Activated naive CD4-positive, alpha-beta T cell treated with anti-CD3 and anti-CD28 coated beads, Interleukin-2, amount 50 U/mL, for 24 hours (primary cell): ENCODE results near the gene TAF1D.
A peak's percentile ranks its signal among the peaks of the same experiment; 100 is the strongest.
"Not testable (repeated sequence)": the region's sequence is repeated elsewhere in the genome, so short reads cannot be mapped to it uniquely, and the experiment has no call there.

Experiments used
- H3K27ac Mint-ChIP-seq: one replicate; pipeline ENCODE4 v1.8.0; 2021; ENCODE audit warnings: mild to moderate bottlenecking, mixed read lengths
- H3K27me3 Mint-ChIP-seq: one replicate; pipeline ENCODE4 v1.8.0; 2021; ENCODE audit warnings: mixed read lengths
- H3K36me3 Mint-ChIP-seq: one replicate; pipeline ENCODE4 v1.8.0; 2021; ENCODE audit warnings: mixed read lengths
- H3K4me1 Mint-ChIP-seq: one replicate; pipeline ENCODE4 v1.8.0; 2021; ENCODE audit warnings: mixed read lengths
- H3K4me3 Mint-ChIP-seq: one replicate; pipeline ENCODE4 v1.8.0; 2021; ENCODE audit warnings: mild to moderate bottlenecking, mixed read lengths
- H3K9me3 Mint-ChIP-seq: one replicate; pipeline ENCODE4 v1.8.0; 2021; ENCODE audit warnings: mixed read lengths

TAF1D gene

GRCh38 chr11:93741094-93741881 is at the start of gene TAF1D, which contains the start of gene C11orf54:
Gene TAF1D, minus strand, starts transcription at chr11:93741495. Its CDS starts 2,191 bp downstream, at chr11:93739304.
Gene C11orf54, plus strand, starts transcription at chr11:93741672. Its CDS starts 5,722 bp downstream, at chr11:93747394.
- Mint-ChIP-seq H3K9me3 (no peaks in the 10 kb centered on the region), H3K4me1 (peaks cover 55% of the 10 kb centered on the region), H3K36me3 (peaks cover 46% of the 10 kb centered on the region), H3K27me3 (no peaks in the 10 kb centered on the region), H3K4me3 (peak within 1 kb of the TSS; percentile 99), H3K27ac (peak within 1 kb of the TSS; percentile 99)

GRCh38 chr11:93784935-93785360 is 43.7 kb upstream of the TAF1D start:
- Mint-ChIP-seq H3K9me3 (no peaks in the 10 kb centered on the region), H3K36me3 (peaks cover 8% of the 10 kb centered on the region), H3K27me3 (no peaks in the 10 kb centered on the region), H3K4me3 (peak overlapping the region; percentile 100), H3K27ac (peak overlapping the region; percentile 99), H3K4me1 (peaks cover 52% of the 10 kb centered on the region)

GRCh38 chr11:93784145-93784934 is 43.0 kb upstream of the TAF1D start, which contains the start of gene MED17:
Gene MED17, plus strand, starts transcription at chr11:93784282. Its CDS starts 232 bp downstream, at chr11:93784514.
- H3K27ac Mint-ChIP-seq = peak within 1 kb of the TSS; percentile 99
- H3K36me3 Mint-ChIP-seq = peaks cover 7% of the 10 kb centered on the region
- peaks cover 51% of the 10 kb centered on the region for H3K4me1 Mint-ChIP-seq
- peak within 1 kb of the TSS; percentile 100 for H3K4me3 Mint-ChIP-seq
- H3K9me3 Mint-ChIP-seq = no peaks in the 10 kb centered on the region
- no peaks in the 10 kb centered on the region for H3K27me3 Mint-ChIP-seq

DNA sequence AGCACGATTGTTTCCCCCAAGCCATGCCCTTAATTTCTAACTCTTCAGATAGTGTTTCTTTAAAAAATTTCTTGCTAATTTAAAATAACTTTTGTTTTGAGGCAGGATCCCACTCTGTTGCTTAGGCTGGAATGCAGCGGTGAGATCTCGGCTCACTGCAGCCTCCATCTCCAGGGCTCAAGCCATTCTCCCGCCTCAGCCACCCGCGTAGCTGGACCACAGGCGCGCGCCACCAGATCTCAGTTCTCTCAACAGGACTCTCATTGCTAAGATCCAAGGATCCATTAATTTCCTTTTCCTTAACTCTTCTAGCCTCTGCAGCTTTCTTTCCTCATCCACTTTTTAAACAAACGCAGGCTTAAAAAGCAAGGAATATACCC is 42.5 kb upstream of the TAF1D start:
- H3K27me3 Mint-ChIP-seq = no peaks in the 10 kb centered on the region
- H3K4me3 Mint-ChIP-seq = peak overlapping the region; percentile 100
- H3K27ac Mint-ChIP-seq = peak overlapping the region; percentile 99
- H3K9me3 Mint-ChIP-seq = no peaks in the 10 kb centered on the region
- H3K36me3 Mint-ChIP-seq = peaks cover 8% of the 10 kb centered on the region
- H3K4me1 Mint-ChIP-seq = peaks cover 50% of the 10 kb centered on the region

GRCh38 chr11:93783362-93783761 is 42.1 kb upstream of the TAF1D start:
- Mint-ChIP-seq H3K36me3 (peaks cover 10% of the 10 kb centered on the region), H3K4me1 (peaks cover 47% of the 10 kb centered on the region), H3K4me3 (peak overlapping the region; percentile 100), H3K9me3 (no peaks in the 10 kb centered on the region), H3K27me3 (no peaks in the 10 kb centered on the region), H3K27ac (no peak overlapping the region)

GRCh38 chr11:93775289-93775688 is 34.0 kb upstream of the TAF1D start:
- Mint-ChIP-seq H3K27ac (no peak overlapping the region), H3K9me3 (no peaks in the 10 kb centered on the region), H3K4me3 (no peak overlapping the region), H3K27me3 (no peaks in the 10 kb centered on the region), H3K36me3 (peaks cover 6% of the 10 kb centered on the region), H3K4me1 (no peaks in the 10 kb centered on the region)

- H3K27ac Mint-ChIP-seq, H3K36me3 Mint-ChIP-seq, H3K4me3 Mint-ChIP-seq, H3K27me3 Mint-ChIP-seq, H3K4me1 Mint-ChIP-seq, H3K9me3 Mint-ChIP-seq: not testable (repeated sequence)
Observed at GRCh38 chr11:93774560-93774959, 33.3 kb upstream of the TAF1D start.

DNA sequence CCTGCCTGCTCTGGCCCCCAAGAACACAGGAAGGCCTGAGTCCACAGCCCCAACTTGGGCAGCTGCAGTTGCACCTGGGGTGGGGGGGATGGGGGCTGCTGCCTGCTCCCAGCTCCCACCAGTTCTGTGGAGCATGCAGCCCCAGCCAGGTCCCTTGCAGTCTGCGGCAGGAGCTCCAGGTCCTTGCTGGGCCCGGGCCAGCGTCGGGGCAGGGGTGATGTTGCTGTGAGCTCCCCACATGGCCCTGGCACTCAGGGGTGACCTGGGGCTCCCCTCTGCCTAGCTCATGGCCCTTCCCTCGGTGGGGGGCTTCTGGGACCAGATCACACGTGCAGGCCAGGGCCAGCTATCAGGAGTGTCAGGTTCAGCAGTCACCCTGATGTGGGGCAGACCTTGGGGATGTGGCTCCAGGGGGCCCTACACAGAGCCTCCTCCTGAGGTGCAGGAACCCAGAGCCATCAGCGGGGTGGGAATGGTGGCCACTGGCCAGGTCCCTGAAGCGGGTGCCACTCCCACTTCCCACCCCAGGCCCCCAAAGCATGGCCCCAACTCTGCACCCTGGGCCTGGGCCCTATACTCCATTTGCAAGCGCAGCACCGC is 32.4 kb upstream of the TAF1D start:
- no peak overlapping the region for H3K27ac Mint-ChIP-seq
- H3K27me3 Mint-ChIP-seq = no peaks in the 10 kb centered on the region
- peaks cover 5% of the 10 kb centered on the region for H3K36me3 Mint-ChIP-seq
- H3K9me3 Mint-ChIP-seq = no peaks in the 10 kb centered on the region
- H3K4me1 Mint-ChIP-seq = no peaks in the 10 kb centered on the region
- H3K4me3 Mint-ChIP-seq = no peak overlapping the region

DNA sequence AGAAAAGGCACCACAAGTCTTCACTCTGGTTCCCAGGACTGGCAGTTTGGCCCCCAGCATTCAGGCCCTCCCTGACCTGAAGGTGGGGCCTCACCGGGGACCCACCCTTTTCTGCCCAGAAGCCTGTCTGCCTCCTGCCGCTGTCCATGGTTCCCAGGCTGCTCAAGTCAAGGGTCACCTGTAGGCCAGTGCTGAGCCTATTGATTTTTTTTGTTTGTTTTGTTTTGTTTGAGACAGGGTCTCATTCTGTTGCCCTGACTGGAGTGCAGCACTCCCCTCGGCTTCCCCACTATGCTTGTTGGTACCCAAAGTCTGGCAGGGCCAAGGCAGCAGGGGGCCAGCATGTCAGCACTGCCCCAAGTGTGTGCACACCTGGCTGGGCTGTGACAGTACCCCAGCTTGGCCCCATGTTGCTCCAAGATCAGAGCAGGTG is 31.8 kb upstream of the TAF1D start:
- Mint-ChIP-seq H3K9me3 (no peaks in the 10 kb centered on the region), H3K27me3 (no peaks in the 10 kb centered on the region), H3K36me3 (peaks cover 4% of the 10 kb centered on the region), H3K27ac (no peak overlapping the region), H3K4me1 (no peaks in the 10 kb centered on the region), H3K4me3 (no peak overlapping the region)

DNA sequence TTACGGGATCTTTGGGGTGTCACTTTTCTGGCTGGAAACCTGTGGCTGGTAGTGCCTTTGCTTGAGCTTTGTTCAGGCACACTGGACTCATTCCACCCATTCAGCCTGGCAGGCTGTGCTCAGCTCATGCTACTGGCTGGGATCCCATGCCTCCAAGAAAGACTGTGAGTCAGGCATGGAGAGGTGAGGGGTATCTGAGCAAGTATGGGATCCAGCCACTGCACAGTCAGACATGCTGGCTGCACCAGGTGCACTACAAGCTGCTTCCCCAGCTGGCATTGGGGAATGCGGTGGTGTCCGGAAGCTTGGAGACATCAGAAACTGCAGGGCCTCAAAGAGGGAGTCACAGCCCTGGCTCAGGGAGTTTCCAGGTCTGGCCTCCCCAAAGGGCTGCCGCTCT is 30.8 kb upstream of the TAF1D start:
- H3K9me3 Mint-ChIP-seq = no peaks in the 10 kb centered on the region
- peaks cover 4% of the 10 kb centered on the region for H3K36me3 Mint-ChIP-seq
- no peak overlapping the region for H3K27ac Mint-ChIP-seq
- no peaks in the 10 kb centered on the region for H3K27me3 Mint-ChIP-seq
- no peak overlapping the region for H3K4me3 Mint-ChIP-seq
- H3K4me1 Mint-ChIP-seq = no peaks in the 10 kb centered on the region

GRCh38 chr11:93770160-93770559 is 28.9 kb upstream of the TAF1D start:
- Mint-ChIP-seq H3K27ac (no peak overlapping the region), H3K9me3 (no peaks in the 10 kb centered on the region), H3K4me3 (no peak overlapping the region), H3K36me3 (peaks cover 4% of the 10 kb centered on the region), H3K4me1 (no peaks in the 10 kb centered on the region), H3K27me3 (no peaks in the 10 kb centered on the region)

DNA sequence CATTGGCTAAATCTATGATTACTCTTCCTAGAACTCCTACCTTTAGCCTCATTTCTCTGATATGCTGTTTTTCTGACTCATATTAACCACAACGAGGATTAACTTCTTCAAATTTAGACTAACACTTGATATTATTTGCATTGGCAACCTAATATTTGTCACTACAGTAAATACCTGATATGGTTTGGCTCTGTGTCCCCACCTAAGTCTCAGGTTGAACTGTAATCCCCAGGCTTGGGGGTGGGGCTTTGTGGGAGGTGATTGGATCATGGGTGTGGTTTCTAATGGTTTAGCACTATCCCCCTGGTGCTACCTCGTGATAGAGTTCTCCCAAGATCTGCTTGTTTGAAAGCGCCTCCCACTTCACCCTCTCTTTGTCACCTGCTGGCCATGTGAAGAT is 25.7 kb upstream of the TAF1D start:
- no peaks in the 10 kb centered on the region for H3K9me3 Mint-ChIP-seq
- no peak overlapping the region for H3K4me3 Mint-ChIP-seq
- no peak overlapping the region for H3K27ac Mint-ChIP-seq
- H3K4me1 Mint-ChIP-seq = no peaks in the 10 kb centered on the region
- no peaks in the 10 kb centered on the region for H3K27me3 Mint-ChIP-seq
- peaks cover 7% of the 10 kb centered on the region for H3K36me3 Mint-ChIP-seq

DNA sequence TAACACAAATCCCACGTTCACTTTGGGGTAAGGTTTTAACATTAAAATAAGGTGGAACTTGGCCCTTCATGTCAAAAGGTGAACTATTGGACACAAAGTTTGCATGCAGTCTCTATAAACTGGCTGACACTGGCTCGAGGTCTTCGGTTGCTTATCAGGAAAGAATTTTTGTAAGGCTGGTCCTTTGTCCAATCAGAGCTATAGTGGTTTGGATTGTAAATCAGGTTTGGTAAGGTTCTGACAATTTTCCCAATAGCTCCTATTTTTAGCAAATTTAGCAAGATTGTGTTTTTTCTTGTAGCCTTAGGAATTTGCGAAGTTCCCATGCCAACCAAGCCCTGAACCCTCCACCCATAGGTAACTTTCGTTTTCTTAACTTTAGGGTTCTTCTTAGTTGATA is 25.2 kb upstream of the TAF1D start:
- H3K4me3 Mint-ChIP-seq = no peak overlapping the region
- H3K9me3 Mint-ChIP-seq = no peaks in the 10 kb centered on the region
- no peak overlapping the region for H3K27ac Mint-ChIP-seq
- H3K27me3 Mint-ChIP-seq = no peaks in the 10 kb centered on the region
- H3K4me1 Mint-ChIP-seq = no peaks in the 10 kb centered on the region
- peaks cover 5% of the 10 kb centered on the region for H3K36me3 Mint-ChIP-seq

DNA sequence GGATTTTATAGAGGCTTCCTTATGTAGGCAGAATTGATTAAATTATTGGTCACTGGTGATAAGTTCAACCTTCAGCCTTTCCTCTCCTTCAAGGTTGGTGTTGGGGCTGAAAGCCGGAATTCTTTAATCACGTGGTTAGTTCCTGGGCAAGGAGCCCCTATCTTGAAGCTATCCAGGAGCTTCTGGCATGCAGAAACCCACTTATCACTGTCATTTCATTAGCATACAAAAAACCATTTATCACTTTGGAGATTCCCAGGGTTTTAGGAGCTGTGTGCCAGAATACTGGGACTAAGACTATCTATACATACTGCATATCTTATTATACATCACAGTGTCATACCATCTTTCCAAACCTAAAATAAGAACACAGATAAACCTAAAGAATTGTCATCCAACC is 24.3 kb upstream of the TAF1D start:
- Mint-ChIP-seq H3K4me1 (no peaks in the 10 kb centered on the region), H3K36me3 (peaks cover 9% of the 10 kb centered on the region), H3K27ac (no peak overlapping the region), H3K9me3 (no peaks in the 10 kb centered on the region), H3K4me3 (no peak overlapping the region), H3K27me3 (no peaks in the 10 kb centered on the region)

DNA sequence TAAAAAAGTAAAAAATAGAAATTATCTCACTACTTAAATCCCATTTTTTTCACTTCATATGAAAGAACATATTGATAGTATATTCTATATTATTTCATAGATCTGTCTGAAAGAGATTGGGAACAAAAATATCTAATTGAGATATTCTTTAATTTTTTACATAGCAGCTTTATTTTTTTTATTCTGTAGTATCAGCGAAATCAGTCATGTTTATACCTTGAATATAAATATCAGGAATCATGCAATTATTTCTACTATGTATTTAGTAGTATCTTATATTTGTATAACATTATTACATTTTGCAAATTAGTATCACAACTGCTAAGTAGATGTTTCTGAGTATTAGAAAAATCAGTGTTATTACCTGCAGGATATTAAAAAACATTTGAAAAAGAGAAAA is 20.6 kb upstream of the TAF1D start:
- no peaks in the 10 kb centered on the region for H3K4me1 Mint-ChIP-seq
- H3K36me3 Mint-ChIP-seq = peaks cover 15% of the 10 kb centered on the region
- H3K4me3 Mint-ChIP-seq = no peak overlapping the region
- H3K27me3 Mint-ChIP-seq = no peaks in the 10 kb centered on the region
- no peaks in the 10 kb centered on the region for H3K9me3 Mint-ChIP-seq
- H3K27ac Mint-ChIP-seq = no peak overlapping the region

DNA sequence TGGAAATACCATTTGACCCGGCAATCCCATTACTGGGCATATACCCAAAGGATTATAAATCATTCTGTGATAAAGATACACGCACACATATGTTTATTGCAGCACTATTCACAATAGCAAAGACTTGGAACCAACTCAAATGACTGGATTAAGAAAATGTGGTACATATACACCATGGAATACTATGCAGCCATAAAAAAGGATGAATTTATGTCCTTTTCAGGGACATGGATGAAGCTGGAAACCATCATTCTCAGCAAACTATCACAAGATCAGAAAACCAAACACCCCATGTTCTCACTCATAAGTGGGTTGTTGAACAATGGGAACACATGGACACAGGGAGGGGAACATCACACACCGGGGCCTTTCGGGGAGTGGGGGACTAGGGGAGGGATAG is 17.8 kb upstream of the TAF1D start:
- not testable (repeated sequence) for H3K9me3 Mint-ChIP-seq, H3K4me3 Mint-ChIP-seq, H3K4me1 Mint-ChIP-seq, H3K27ac Mint-ChIP-seq, H3K27me3 Mint-ChIP-seq
- H3K36me3 Mint-ChIP-seq = peaks cover 13% of the 10 kb centered on the region
